ENCODE results near the gene MYH16.

DNA sequence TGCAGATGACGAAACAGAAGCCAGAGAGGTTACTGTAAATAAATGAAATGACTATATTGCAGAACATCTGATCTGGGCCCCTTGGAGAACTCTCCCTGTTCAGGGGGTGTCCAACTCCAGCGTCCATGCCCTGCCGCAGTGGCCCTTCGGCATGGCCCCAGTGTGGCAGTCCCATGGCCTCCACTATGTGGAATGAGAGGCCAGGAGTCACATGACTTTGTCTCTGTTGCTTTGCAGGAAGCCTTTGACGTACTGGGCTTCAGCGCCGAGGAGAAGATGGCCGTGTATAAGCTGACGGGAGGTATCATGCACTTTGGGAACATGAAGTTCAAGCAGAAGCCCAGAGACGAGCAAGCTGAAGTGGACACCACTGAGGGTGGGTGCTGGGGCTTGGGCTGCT is 15.6 kb upstream of the MYH16 start:
- TF ChIP-seq, protein P1, sequence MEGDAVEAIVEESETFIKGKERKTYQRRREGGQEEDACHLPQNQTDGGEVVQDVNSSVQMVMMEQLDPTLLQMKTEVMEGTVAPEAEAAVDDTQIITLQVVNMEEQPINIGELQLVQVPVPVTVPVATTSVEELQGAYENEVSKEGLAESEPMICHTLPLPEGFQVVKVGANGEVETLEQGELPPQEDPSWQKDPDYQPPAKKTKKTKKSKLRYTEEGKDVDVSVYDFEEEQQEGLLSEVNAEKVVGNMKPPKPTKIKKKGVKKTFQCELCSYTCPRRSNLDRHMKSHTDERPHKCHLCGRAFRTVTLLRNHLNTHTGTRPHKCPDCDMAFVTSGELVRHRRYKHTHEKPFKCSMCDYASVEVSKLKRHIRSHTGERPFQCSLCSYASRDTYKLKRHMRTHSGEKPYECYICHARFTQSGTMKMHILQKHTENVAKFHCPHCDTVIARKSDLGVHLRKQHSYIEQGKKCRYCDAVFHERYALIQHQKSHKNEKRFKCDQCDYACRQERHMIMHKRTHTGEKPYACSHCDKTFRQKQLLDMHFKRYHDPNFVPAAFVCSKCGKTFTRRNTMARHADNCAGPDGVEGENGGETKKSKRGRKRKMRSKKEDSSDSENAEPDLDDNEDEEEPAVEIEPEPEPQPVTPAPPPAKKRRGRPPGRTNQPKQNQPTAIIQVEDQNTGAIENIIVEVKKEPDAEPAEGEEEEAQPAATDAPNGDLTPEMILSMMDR (conservative IDR thresholded peaks at IDR 0.05; ENCODE audit: low read depth in 2 of 2) = no peak
- TF ChIP-seq EZH2phosphoT487 (IDR thresholded peaks at IDR 0.05; ENCODE audit: unreplicated experiment) = no peak
